K562 (cell line): ENCODE results near the gene SLC49A4. TPM values are rescaled to one million over a fixed set of nuclear protein-coding genes. Genes with fewer than 3 reads are reported as not detected.

Experiments used
- ATAC-seq: fragments of 200-7000 bp; cut with Tn5 transposase; 3 replicates; pipeline ENCODE4 v1.9.1; 2020; ENCODE audit warnings: moderate library complexity
- BruUV-seq: library from RNA; stranded (reverse); fragments of 400-500 nt; replicated peaks from 2 replicates; lab custom pipeline; 2021; lab: Mats Ljungman, UMichigan
- CTCF ChIA-PET: fragments of 300-600 bp; formaldehyde crosslinking; extraction: SDS; loops from one replicate; lab custom pipeline; 2021; ENCODE audit warnings: low intra/inter-chr PET ratio; lab: Yijun Ruan, JAX
- POLR2A ChIA-PET: fragments of 300-600, 350-650 bp; sonication (Branson Sonifier 250); formaldehyde crosslinking; extraction: SDS; loops from one replicate; lab custom pipeline; 2021; ENCODE audit warnings: antibody characterized with exemption, inconsistent platforms; lab: Yijun Ruan, JAX
- DNase-seq, 4 experiments: peaks; one replicate each; pipeline versions ENCODE4 v3.0.0 to v3.0.0-alpha.2; 2011 to 2018; ENCODE audit warnings: low spot score in 3 of 4, mixed read lengths in 3 of 4; ENCODE audit errors: extremely low read depth in 1 of 4
- FAIRE-seq: peaks from 2 replicates; lab custom pipeline; 2011; peaks lifted over from hg19 to GRCh38; lab: Jason Lieb, UNC
- H2AFZ ChIP-seq: 2 replicates; pipeline ENCODE4 v1.6.0; 2011; ENCODE audit warnings: low read depth, low read length, control low read depth, inconsistent platforms
- H3K27ac ChIP-seq: fragments of 200-600 bp; 3 replicates; pipeline ENCODE4 v1.8.0; 2011; ENCODE audit warnings: low read depth, mild to moderate bottlenecking, control low read depth, inconsistent platforms, low read length, moderate library complexity, mixed read lengths; ENCODE audit errors: extremely low read depth
- H3K27me3 ChIP-seq, 2 experiments: fragments of 300-600 bp in 1 of 2; 2 replicates in 1 of 2; 3 replicates in 1 of 2; pipeline versions ENCODE4 v1.6.0 to v1.8.0; 2011; ENCODE audit warnings: inconsistent platforms in 2 of 2, low read length in 2 of 2, mild to moderate bottlenecking in 1 of 2, mixed read lengths in 1 of 2, moderate library complexity in 1 of 2; ENCODE audit not compliant: control insufficient read depth in 2 of 2, insufficient read depth in 2 of 2
- H3K36me3 ChIP-seq: fragments of 300-600 bp; 3 replicates; pipeline ENCODE4 v1.8.0; 2011; ENCODE audit warnings: mild to moderate bottlenecking, low read length, inconsistent platforms; ENCODE audit not compliant: control insufficient read depth, insufficient read depth
- H3K4me1 ChIP-seq, 2 experiments: fragments of 200-600 bp in 1 of 2; replicated peaks in 1 of 2; 2 replicates in 1 of 2; 3 replicates in 1 of 2; pipeline versions ENCODE4 v1.5.1 to v1.8.0; 2011; ENCODE audit warnings: inconsistent platforms in 2 of 2, low read length in 2 of 2, mild to moderate bottlenecking in 1 of 2, mixed read lengths in 1 of 2, moderate library complexity in 1 of 2; ENCODE audit not compliant: control insufficient read depth in 2 of 2, insufficient read depth in 2 of 2
- H3K4me2 ChIP-seq: 2 replicates; pipeline ENCODE4 v1.6.1; 2011; ENCODE audit warnings: low read length, control low read depth, inconsistent platforms, mixed read lengths; ENCODE audit not compliant: insufficient read depth
- H3K4me3 ChIP-seq: fragments of 200-600 bp; sonication (generic), shearing (Covaris generic); 2 replicates; pipeline ENCODE4 v1.5.1; 2016; ENCODE audit warnings: control low read depth, inconsistent platforms
- H3K79me2 ChIP-seq: fragments of 200-600 bp; 3 replicates; pipeline ENCODE4 v1.8.0; 2011; ENCODE audit warnings: low read length, inconsistent platforms; ENCODE audit not compliant: control insufficient read depth, insufficient read depth
- H3K9ac ChIP-seq, 2 experiments: 2 replicates each; pipeline versions ENCODE4 v1.6.0 to v1.6.1; 2011; ENCODE audit warnings: low read depth in 2 of 2, low read length in 2 of 2, control low read depth in 1 of 2, inconsistent platforms in 1 of 2, mild to moderate bottlenecking in 1 of 2, mixed read lengths in 1 of 2; ENCODE audit not compliant: insufficient read depth in 1 of 2
- H3K9me1 ChIP-seq: one replicate; pipeline ENCODE4 v1.6.0; 2011; ENCODE audit warnings: inconsistent platforms, mild to moderate bottlenecking, low read length, moderate library complexity; ENCODE audit not compliant: control insufficient read depth, insufficient read depth
- H3K9me3 ChIP-seq: replicated peaks from 2 replicates; pipeline ENCODE4 v1.5.1; 2011; ENCODE audit warnings: low read depth, low read length, inconsistent platforms; ENCODE audit not compliant: control insufficient read depth, insufficient read depth
- H4K20me1 ChIP-seq: replicated peaks from 2 replicates; pipeline ENCODE4 v1.6.1; 2011; ENCODE audit warnings: low read length, inconsistent platforms, mixed read lengths; ENCODE audit not compliant: control insufficient read depth, insufficient read depth
- ARID2 ChIP-seq: fragments of 450-650 bp; IDR thresholded peaks from 2 replicates; pipeline ENCODE4 v1.6.1; 2017; ENCODE audit warnings: antibody characterized with exemption, mild to moderate bottlenecking
- CBX2 ChIP-seq: fragments of 200-600 bp; sonication (generic); IDR thresholded peaks from one replicate; pipeline ENCODE4 v1.6.1; 2012; ENCODE audit warnings: mild to moderate bottlenecking, low read length, inconsistent platforms; ENCODE audit not compliant: insufficient read depth, poor library complexity, severe bottlenecking
- CREB1 ChIP-seq, 2 experiments: sonication (generic) in 1 of 2; formaldehyde crosslinking in 1 of 2; IDR thresholded peaks; 2 replicates each; pipeline versions ENCODE4 v1.6.1 to v1.8.0; 2012 to 2022; ENCODE audit warnings: inconsistent platforms in 1 of 2, mild to moderate bottlenecking in 1 of 2, missing genetic modification reagents in 1 of 2, moderate library complexity in 1 of 2
- HDAC3 ChIP-seq: fragments of 450-650 bp; IDR thresholded peaks from 2 replicates; pipeline ENCODE4 v1.6.1; 2018; ENCODE audit warnings: borderline replicate concordance, mild to moderate bottlenecking, moderate library complexity; ENCODE audit not compliant: partially characterized antibody
- HMBOX1 ChIP-seq: sonication (generic); IDR thresholded peaks from 2 replicates; pipeline ENCODE4 v1.6.1; 2016
- ILK ChIP-seq: fragments of 450-650 bp; IDR thresholded peaks from 2 replicates; pipeline ENCODE4 v1.6.1; 2016; ENCODE audit warnings: missing genetic modification characterization, low read depth, mild to moderate bottlenecking, missing compliant biosample characterization, moderate library complexity, borderline replicate concordance
- MXI1 ChIP-seq: IDR thresholded peaks from 2 replicates; pipeline ENCODE4 v1.6.1; 2011; ENCODE audit warnings: low read depth, mild to moderate bottlenecking, improper control_type of control experiment, low read length
- POLR3G ChIP-seq: IDR thresholded peaks from 2 replicates; pipeline ENCODE4 v1.6.1; 2011; ENCODE audit not compliant: insufficient read length, insufficient replicate concordance; ENCODE audit errors: extremely low read depth
- SAFB2 ChIP-seq: fragments of 200-400 bp; formaldehyde crosslinking; IDR thresholded peaks from 2 replicates; pipeline ENCODE4 v1.6.1; 2018; ENCODE audit warnings: borderline replicate concordance, low read length, low read depth, moderate library complexity; ENCODE audit not compliant: severe bottlenecking
- SMC3 ChIP-seq: conservative IDR thresholded peaks from 2 replicates; pipeline ENCODE4 v1.6.1; 2011; ENCODE audit warnings: low read depth, low read length, improper control_type of control experiment; ENCODE audit not compliant: insufficient read depth
- ZNF57 ChIP-seq: fragments of 450-650 bp; formaldehyde crosslinking; IDR thresholded peaks from 2 replicates; pipeline ENCODE4 v1.4.0; 2020; ENCODE audit warnings: mild to moderate bottlenecking, moderate library complexity
- ZNF699 ChIP-seq: fragments of 250-450 bp; sonication (Bioruptor Pico); IDR thresholded peaks from 2 replicates; pipeline ENCODE4 v1.8.0; 2021; ENCODE audit warnings: mild to moderate bottlenecking, moderate library complexity; ENCODE audit not compliant: insufficient replicate concordance
- WGBS: fragments of 100-300 bp; shearing (Covaris generic); methylation state at CpG from one replicate; pipeline ENCODE4 v1.1.6; 2016; ENCODE audit warnings: low coverage, mixed read lengths; ENCODE audit not compliant: insufficient coverage; ENCODE audit errors: missing lambda C conversion rate; 5-methylcytosine and 5-hydroxymethylcytosine counted together
- in situ Hi-C: fragments of 300-500 bp; cut with MboI; formaldehyde crosslinking; loops from 4 replicates; pipeline ENCODE4 v1.15.0; 2018; ENCODE audit warnings: inconsistent platforms, mixed read lengths
- intact Hi-C: fragments of 100-400 bp; cut with micrococcal nuclease; formaldehyde crosslinking; loops from 2 replicates; pipeline ENCODE4 v1.14.2; 2022
- polyA plus RNA-seq, 8 experiments: library from polyadenylated mRNA; depleted of rRNA in 4 of 8; stranded (reverse) in 5 of 8; unstranded in 3 of 8; fragments of >200 nt; fragmentation: Nextera tagmentation in 2 of 8; fragmentation: Illumina TruSeq in 1 of 8; extraction: Ambion mirVana in 2 of 8; extraction: Trizol in 1 of 8; gene quantifications; 2 replicates each; pipeline versions ENCODE4 v1.2.1 to v1.2.3, GENCODE V29; 2011 to 2014; ENCODE audit warnings: inconsistent platforms in 1 of 8, missing spikeins in 1 of 8
- total RNA-seq, 7 experiments: library from RNA; depleted of rRNA in 6 of 7; stranded (reverse); fragments of >200 nt in 6 of 7; fragmentation: Illumina TruSeq in 2 of 7; extraction: Trizol in 2 of 7; gene quantifications; 2 replicates each; pipeline versions ENCODE4 v1.2.1 to v1.2.3, GENCODE V29; 2011 to 2021; ENCODE audit warnings: low replicate concordance in 1 of 7
- TF ChIP-seq, protein P1 (sequence below): fragments of 250-450 bp; sonication (Bioruptor Pico); IDR thresholded peaks from 2 replicates; pipeline ENCODE4 v1.8.0; 2021; ENCODE audit warnings: moderate library complexity, mild to moderate bottlenecking, inconsistent platforms

SLC49A4 gene
- total and polyA plus RNA-seq, 9 of the 15 experiments (the other 6 are each of a cell fraction or from before 2014, with no cell fraction given), result 0.15 to 1.3 (median 0.83) TPM

DNA sequence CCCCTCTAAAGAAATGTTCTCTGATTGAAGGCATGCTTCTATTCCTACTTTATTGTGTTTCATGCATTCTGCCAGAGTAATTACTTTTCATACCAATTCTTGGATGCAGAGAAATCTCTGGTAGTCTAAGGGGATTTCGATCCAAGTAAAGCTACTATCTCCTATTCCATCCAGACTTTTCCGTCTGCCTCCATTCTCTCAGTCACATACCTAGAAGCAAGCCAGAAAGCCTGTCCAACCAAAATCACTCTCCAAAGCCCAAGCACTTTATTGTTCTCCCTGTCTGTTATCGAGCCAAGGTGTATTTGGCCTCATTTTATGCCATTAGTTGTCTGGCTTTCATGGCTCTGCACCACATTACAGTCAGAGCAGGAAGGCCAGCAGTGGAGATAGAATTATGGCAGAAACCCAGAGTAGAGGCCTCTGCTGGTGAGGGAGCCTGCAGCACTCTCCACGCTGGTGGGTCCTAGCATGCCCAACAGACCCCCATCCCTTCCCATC lies 95.9 kb downstream of the SLC49A4 start:
- no peaks in the 10 kb centered on the region for H3K79me2 ChIP-seq
- BruUV-seq, result no TSS peak
- no peak overlapping the region for H3K4me2 ChIP-seq
- H3K9me3 ChIP-seq, result no peaks in the 10 kb centered on the region
- TF ChIP-seq CREB1 (IDR thresholded peaks at IDR 0.05) (no peak), CREB1 (CRISPR knock-in tag; IDR thresholded peaks at IDR 0.05) (no peak), ARID2 (no peak), SAFB2 (no peak), CBX2 (no peak), HDAC3 (no peak), SMC3 (no peak), ILK (tag) (no peak), MXI1 (no peak), HMBOX1 (no peak), ZNF699 (no peak), POLR3G (no peak), ZNF57 (CRISPR knock-in tag) (no peak)
- TF ChIP-seq, protein P1, sequence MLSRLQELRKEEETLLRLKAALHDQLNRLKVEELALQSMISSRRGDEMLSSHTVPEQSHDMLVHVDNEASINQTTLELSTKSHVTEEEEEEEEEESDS, result no peak
- intact Hi-C loops, result no loop called here
- H3K27ac ChIP-seq, result no peak overlapping the region
- CTCF ChIA-PET, result no interaction called here
- H3K36me3 ChIP-seq, result no peaks in the 10 kb centered on the region
- no peaks in the 10 kb centered on the region for H3K9me1 ChIP-seq
- no peaks in the 10 kb centered on the region for H3K4me1 ChIP-seq
- no peak overlapping the region for H3K4me3 ChIP-seq
- DNase-seq (no peak), ATAC-seq (no peak), FAIRE-seq (no peak)
- peaks cover 17 to 29% of the 10 kb centered on the region in 2 experiments for H3K27me3 ChIP-seq
- H2AFZ ChIP-seq, result no peak overlapping the region
- no peaks in the 10 kb centered on the region for H4K20me1 ChIP-seq
- no peak overlapping the region for H3K9ac ChIP-seq
- WGBS, result 8% methylated on average over 4 of the region's 4 CpGs
- POLR2A ChIA-PET, result interaction anchor here (0.6 kb wide), 1 partner anchor 287 kb away, joined by 3 read pairs; no protein-coding TSS in a partner anchor
- in situ Hi-C loops, result no loop called here
